HepG2 (cell line): ENCODE results near the gene HYOU1. TPM values are rescaled to one million over a fixed set of nuclear protein-coding genes. Genes with fewer than 3 reads are reported as not detected.

ENCODE experiments used
- ASH2L ChIP-seq: fragments of 300-600, 200-600 bp; sonication (generic); IDR thresholded peaks from 2 replicates; pipeline ENCODE4 v1.7.0; 2017; ENCODE audit warnings: low read depth, mild to moderate bottlenecking, moderate library complexity, mixed read lengths, low read length; ENCODE audit not compliant: insufficient read length
- ATF4 ChIP-seq, 2 experiments: fragments of 450-650 bp in 1 of 2; sonication (generic) in 1 of 2; formaldehyde crosslinking; IDR thresholded peaks; 2 replicates each; pipeline versions ENCODE4 v1.5.0 to v1.8.0; 2020 to 2022; ENCODE audit warnings: mild to moderate bottlenecking in 1 of 2, missing genetic modification reagents in 1 of 2
- ETV5 ChIP-seq: IDR thresholded peaks from 2 replicates; pipeline ENCODE4 v1.6.1; 2018; ENCODE audit warnings: missing biosample characterization, missing genetic modification reagents, inconsistent platforms, borderline replicate concordance
- FOSL1 ChIP-seq: sonication (generic); formaldehyde crosslinking; IDR thresholded peaks from 2 replicates; pipeline ENCODE4 v1.9.0; 2021; ENCODE audit warnings: missing genetic modification reagents, borderline replicate concordance
- HNRNPH1 ChIP-seq: fragments of 200-400 bp; formaldehyde crosslinking; optimal IDR thresholded peaks from 2 replicates; pipeline ENCODE3; 2017; ENCODE audit warnings: mild to moderate bottlenecking, low read depth, low read length
- HOXD1 ChIP-seq: sonication (generic); formaldehyde crosslinking; IDR thresholded peaks from 2 replicates; pipeline ENCODE4 v1.5.0; 2020; ENCODE audit warnings: missing genetic modification reagents
- JDP2 ChIP-seq: sonication (generic); formaldehyde crosslinking; IDR thresholded peaks from 2 replicates; pipeline ENCODE4 v1.8.1; 2022; ENCODE audit warnings: missing genetic modification reagents, borderline replicate concordance
- LBX2 ChIP-seq: sonication (generic); formaldehyde crosslinking; IDR thresholded peaks from 2 replicates; pipeline ENCODE4 v1.5.0; 2020; ENCODE audit warnings: missing genetic modification reagents, mild to moderate bottlenecking, borderline replicate concordance
- MAFF ChIP-seq: IDR thresholded peaks from 2 replicates; pipeline ENCODE4 v1.6.1; 2011; ENCODE audit warnings: low read depth, low read length, improper control_type of control experiment
- MLXIP ChIP-seq: sonication (generic); formaldehyde crosslinking; IDR thresholded peaks from 2 replicates; pipeline ENCODE4 v1.9.0; 2021; ENCODE audit warnings: missing genetic modification reagents, borderline replicate concordance
- MXD1 ChIP-seq: sonication (generic); formaldehyde crosslinking; IDR thresholded peaks from 2 replicates; pipeline ENCODE4 v1.4.0; 2020; ENCODE audit warnings: mild to moderate bottlenecking, missing genetic modification reagents
- NFATC3 ChIP-seq: sonication (generic); formaldehyde crosslinking; IDR thresholded peaks from 2 replicates; pipeline ENCODE4 v1.5.1; 2020; ENCODE audit warnings: mild to moderate bottlenecking, missing genetic modification reagents
- NFKBIZ ChIP-seq: IDR thresholded peaks from 2 replicates; pipeline ENCODE4 v1.6.1; 2018; ENCODE audit warnings: missing genetic modification reagents, missing compliant biosample characterization
- NKX3-1 ChIP-seq: sonication (generic); formaldehyde crosslinking; IDR thresholded peaks from 2 replicates; pipeline ENCODE4 v1.5.0; 2020; ENCODE audit warnings: missing genetic modification reagents
- RBFOX2 ChIP-seq: fragments of 200-400 bp; formaldehyde crosslinking; IDR thresholded peaks from 2 replicates; pipeline ENCODE4 v1.6.1; 2017; ENCODE audit warnings: low read depth, mild to moderate bottlenecking, low read length
- ZFP36L2 ChIP-seq: sonication (generic); formaldehyde crosslinking; IDR thresholded peaks from 2 replicates; pipeline ENCODE4 v1.4.0; 2020; ENCODE audit warnings: missing genetic modification reagents
- ZMAT5 ChIP-seq: sonication (generic); formaldehyde crosslinking; IDR thresholded peaks from 2 replicates; pipeline ENCODE4 v1.5.0; 2020; ENCODE audit warnings: mild to moderate bottlenecking, low read depth, missing genetic modification reagents, borderline replicate concordance
- ZNF362 ChIP-seq: sonication (generic); formaldehyde crosslinking; IDR thresholded peaks from 2 replicates; pipeline ENCODE4 v1.4.0; 2020; ENCODE audit warnings: missing genetic modification reagents, mild to moderate bottlenecking, borderline replicate concordance
- ZSCAN20 ChIP-seq: sonication (generic); formaldehyde crosslinking; IDR thresholded peaks from 2 replicates; pipeline ENCODE4 v1.4.0; 2020; ENCODE audit warnings: missing genetic modification reagents, mild to moderate bottlenecking, borderline replicate concordance
- ZSCAN5A ChIP-seq: sonication (generic); formaldehyde crosslinking; IDR thresholded peaks from 2 replicates; pipeline ENCODE4 v1.8.0; 2022; ENCODE audit warnings: mild to moderate bottlenecking, missing genetic modification reagents, borderline replicate concordance
- polyA plus RNA-seq, 8 experiments: library from polyadenylated mRNA; depleted of rRNA in 3 of 8; stranded (reverse) in 7 of 8; unstranded in 1 of 8; fragments of >200 nt; fragmentation: Illumina TruSeq in 4 of 8; extraction: Trizol in 4 of 8; gene quantifications; 2 replicates each; pipeline versions ENCODE4 v1.2.1 to v1.2.3, GENCODE V29; 2011 to 2016; ENCODE audit warnings: low read depth in 4 of 8, missing spikeins in 1 of 8, mixed read lengths in 1 of 8; ENCODE audit not compliant: insufficient read depth in 1 of 8
- total RNA-seq, 5 experiments: library from RNA; depleted of rRNA; stranded (reverse); fragments of >200 nt; fragmentation: Illumina TruSeq; extraction: Trizol; gene quantifications; 2 replicates each; pipeline ENCODE4 v1.2.3, GENCODE V29; 2016; ENCODE audit warnings: low read depth in 1 of 5

Gene HYOU1
- total and polyA plus RNA-seq, 2 of the 13 experiments (the other 11 are each of a cell fraction or from before 2014, with no cell fraction given), result 127 to 155 TPM

GRCh38 chr11:119095066-119095880 is 38.3 kb upstream of the HYOU1 start (continued):
- TF ChIP-seq NKX3-1 (CRISPR knock-in tag), result peak; percentile 95
- TF ChIP-seq LBX2 (CRISPR knock-in tag), result no peak
- TF ChIP-seq HNRNPH1, result peak; percentile 53
- no peak for TF ChIP-seq ZMAT5 (CRISPR knock-in tag)
- TF ChIP-seq ZSCAN5A (CRISPR knock-in tag), result no peak; the same call in 1 of the 2 replicates
- no peak; the same call in 1 of the 2 replicates for TF ChIP-seq JDP2 (CRISPR knock-in tag)
- TF ChIP-seq ZNF362 (CRISPR knock-in tag), result no peak
- peak; percentile 41 for TF ChIP-seq ETV5 (CRISPR knock-in tag)
- TF ChIP-seq RBFOX2, result peak; percentile 100
- TF ChIP-seq ATF4 (CRISPR knock-in tag; IDR thresholded peaks at IDR 0.05), result peak in 1 of 2 experiments; percentile 83; a peak in 2 of 4 replicates
- TF ChIP-seq MLXIP (CRISPR knock-in tag), result no peak; the same call in 1 of the 2 replicates
- no peak for TF ChIP-seq MAFF
- TF ChIP-seq NFATC3 (CRISPR knock-in tag), result peak; percentile 88
- no peak for TF ChIP-seq ZFP36L2
- no peak for TF ChIP-seq NFKBIZ (CRISPR knock-in tag)
- TF ChIP-seq ZSCAN20 (CRISPR knock-in tag), result peak; percentile 64
- TF ChIP-seq HOXD1 (CRISPR knock-in tag), result peak; percentile 66; the same call in 1 of the 2 replicates
- TF ChIP-seq MXD1 (CRISPR knock-in tag), result peak; percentile 91
- TF ChIP-seq ASH2L, result peak; percentile 77
- TF ChIP-seq FOSL1, result no peak
